Left hindlimb (tissue), 1 donor: ENCODE measurements around the gene FBXL2.
A peak's percentile ranks its signal among the peaks of the same experiment; 100 is the strongest.

ENCODE experiments used
- DNase-seq: peaks from one replicate; pipeline ENCODE4 v3.0.0-alpha.2; 2018

The FBXL2 gene, protein sequence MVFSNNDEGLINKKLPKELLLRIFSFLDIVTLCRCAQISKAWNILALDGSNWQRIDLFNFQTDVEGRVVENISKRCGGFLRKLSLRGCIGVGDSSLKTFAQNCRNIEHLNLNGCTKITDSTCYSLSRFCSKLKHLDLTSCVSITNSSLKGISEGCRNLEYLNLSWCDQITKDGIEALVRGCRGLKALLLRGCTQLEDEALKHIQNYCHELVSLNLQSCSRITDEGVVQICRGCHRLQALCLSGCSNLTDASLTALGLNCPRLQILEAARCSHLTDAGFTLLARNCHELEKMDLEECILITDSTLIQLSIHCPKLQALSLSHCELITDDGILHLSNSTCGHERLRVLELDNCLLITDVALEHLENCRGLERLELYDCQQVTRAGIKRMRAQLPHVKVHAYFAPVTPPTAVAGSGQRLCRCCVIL

DNA sequence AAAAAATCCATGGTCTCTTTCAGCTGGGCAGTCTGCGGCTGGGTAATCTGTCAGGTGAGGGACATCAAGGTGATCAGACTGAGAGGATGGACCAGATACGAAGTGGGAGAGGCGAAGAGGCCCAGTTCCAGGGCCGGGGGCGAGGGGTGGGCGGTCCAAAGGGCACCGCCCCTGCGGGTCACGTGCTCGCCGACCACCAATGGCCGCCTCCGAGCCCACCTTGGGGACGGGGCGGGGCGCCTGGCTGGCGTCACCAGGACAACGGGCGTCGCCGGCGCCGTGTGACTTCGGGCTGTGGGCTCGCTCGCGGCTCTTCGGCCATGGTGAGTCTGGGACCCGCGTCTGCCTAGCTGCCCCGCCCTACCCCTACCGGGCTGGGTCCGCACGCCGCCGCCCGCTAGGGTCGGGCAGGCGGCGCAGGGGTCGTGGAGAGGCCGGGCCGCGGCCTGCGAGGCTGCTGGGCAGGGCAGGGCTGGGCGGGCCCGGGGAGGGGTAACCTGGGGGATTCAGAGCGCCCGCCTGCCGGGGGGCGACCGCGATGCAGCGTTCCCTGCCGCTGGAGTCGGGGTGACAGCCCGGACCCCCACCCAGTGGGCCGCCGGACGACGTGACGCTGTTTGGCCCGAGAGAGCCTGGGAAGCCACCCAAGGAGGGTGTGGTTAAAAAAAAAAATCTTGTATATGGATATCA is at the start of gene FBXL2:
TSS of gene FBXL2 (plus strand) at position 250 of the 690 bp plus-strand sequence. CDS start at position 321, 71 bp downstream.
- DNase-seq, result peak; percentile 85

GRCh38 chr3:33229066-33229465 is 48.2 kb upstream of the FBXL2 start:
- DNase-seq, result no peak

DNA sequence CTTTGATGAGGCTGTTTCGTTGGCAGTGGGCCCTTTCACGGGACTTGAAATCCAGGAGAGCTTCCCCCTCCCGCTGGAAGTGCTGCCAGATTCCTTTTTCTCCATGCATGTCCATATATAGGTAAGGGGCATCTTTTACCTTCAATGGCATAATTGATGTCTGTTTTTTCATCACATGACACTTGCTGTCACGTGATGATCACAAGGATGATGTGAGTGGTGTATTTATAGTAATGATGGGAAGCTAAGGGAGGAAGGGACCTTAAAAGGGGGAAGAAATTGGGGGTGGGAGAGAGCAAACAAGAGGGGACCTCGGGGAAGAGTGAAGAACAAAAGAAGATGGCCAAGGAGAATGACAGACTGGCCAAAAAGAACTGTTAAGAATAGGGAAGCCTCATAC is 47.3 kb upstream of the FBXL2 start:
- no peak for DNase-seq

DNA sequence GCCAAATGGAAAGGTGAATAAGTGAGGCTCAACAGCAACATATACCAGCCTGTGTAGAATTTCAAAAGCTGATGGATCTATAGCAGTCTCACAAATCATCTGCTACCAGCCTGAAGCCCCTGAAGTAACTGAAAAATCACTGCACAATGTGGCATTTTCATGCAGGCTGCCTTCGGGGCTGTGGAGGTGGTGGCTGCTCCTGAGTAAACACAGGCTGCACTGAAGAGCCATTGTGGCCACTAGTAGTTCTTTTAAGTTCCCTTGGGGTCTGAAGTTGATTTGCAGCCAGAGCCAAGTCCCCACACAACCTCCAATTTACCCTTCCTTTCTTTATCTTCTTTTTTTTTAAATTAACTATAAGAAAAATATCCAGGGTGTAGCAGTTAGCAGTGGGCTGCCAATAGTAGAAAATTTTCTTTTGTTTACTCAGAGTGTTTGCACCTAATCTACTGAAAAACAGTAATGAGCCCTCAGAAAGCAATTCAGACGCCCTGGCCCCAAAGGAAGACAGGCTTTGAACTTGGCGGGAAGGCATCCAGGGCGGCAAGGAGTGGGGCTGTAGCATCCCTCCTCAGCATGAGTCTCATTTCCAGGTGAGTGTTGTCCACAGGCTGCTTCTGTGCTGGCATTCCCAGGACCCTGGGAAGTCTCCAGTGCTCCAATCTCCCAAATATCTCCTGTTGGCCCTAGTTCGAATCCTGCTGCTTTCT is 45.3 kb upstream of the FBXL2 start:
- peak; percentile 43 for DNase-seq

- DNase-seq, result no peak
Measured at GRCh38 chr3:33233884-33234283, 43.4 kb upstream of the FBXL2 start.

GRCh38 chr3:33236005-33236404 is 41.2 kb upstream of the FBXL2 start:
- no peak for DNase-seq

- no peak for DNase-seq
Measured at GRCh38 chr3:33237439-33237838, 39.8 kb upstream of the FBXL2 start.

DNA sequence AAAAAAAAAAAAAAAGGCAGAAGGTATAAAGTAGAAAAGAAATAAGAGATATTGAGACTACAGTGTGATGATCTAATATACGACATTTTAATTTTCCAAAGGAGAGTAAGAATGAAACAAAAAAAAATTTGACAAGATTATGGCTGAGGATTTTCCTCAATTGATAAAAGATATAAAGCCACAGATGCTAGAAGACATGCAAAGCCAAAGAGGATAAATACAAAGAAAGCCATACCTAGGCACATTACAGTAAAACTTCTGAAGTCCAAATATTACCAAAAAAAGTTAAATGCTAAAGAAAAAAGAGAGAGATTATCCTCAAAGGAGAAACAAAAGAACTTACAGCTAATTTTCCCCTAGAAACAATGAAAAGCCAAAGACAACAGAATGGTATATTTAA is 38.3 kb upstream of the FBXL2 start:
- DNase-seq, result no peak

GRCh38 chr3:33240261-33240660 is 37.0 kb upstream of the FBXL2 start:
- DNase-seq, result no peak

GRCh38 chr3:33246786-33247185 is 30.5 kb upstream of the FBXL2 start:
- DNase-seq, result no peak

- DNase-seq, result no peak
Measured at GRCh38 chr3:33250712-33251111, 26.5 kb upstream of the FBXL2 start.

GRCh38 chr3:33256249-33256648 is 21.0 kb upstream of the FBXL2 start:
- DNase-seq, result no peak

GRCh38 chr3:33260104-33260503 is 17.1 kb upstream of the FBXL2 start:
- no peak for DNase-seq

DNA sequence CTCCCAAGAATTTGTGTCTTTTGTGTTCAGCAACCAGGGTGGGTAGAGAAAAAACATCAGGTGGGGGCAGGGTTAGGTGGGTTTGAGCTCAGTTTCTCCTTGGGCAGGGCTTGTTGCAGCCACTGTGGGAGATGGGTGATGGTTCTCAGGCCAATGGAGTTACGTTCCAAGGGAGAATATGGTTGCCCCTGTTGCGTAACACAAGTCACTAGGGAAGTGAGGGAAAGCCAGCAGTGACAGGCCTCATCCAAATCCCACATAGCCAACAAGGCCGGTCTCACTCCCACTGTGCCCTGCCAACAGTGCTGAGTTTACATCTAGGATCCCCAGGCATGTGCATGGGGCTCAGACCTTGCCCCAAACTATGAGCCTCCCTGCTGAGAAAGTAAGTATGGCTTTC is 7.9 kb upstream of the FBXL2 start:
- DNase-seq, result no peak

DNA sequence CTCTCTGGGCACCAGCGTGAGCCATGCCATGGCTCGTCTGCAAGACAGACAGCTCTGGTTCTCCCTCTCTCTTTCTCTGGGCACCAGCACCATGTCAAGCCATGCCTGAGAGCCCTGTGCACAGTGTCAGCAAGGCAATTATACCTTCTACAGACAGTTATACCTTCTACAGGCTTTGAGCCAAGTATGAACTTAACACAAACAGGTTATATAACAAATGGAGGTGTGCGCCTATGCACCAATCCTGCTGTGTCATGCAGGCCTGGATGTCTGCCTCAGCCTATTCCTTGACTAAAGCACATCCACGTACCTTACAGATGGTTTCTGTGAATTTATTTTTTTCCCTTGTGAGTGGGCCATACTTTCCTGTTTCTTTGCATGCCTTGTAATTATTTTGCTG is 5.9 kb upstream of the FBXL2 start:
- no peak for DNase-seq

- no peak for DNase-seq
Measured at GRCh38 chr3:33273628-33274027, 3.6 kb upstream of the FBXL2 start.

GRCh38 chr3:33278163-33278562 is 921 bp downstream of the FBXL2 start:
- DNase-seq, result no peak

DNA sequence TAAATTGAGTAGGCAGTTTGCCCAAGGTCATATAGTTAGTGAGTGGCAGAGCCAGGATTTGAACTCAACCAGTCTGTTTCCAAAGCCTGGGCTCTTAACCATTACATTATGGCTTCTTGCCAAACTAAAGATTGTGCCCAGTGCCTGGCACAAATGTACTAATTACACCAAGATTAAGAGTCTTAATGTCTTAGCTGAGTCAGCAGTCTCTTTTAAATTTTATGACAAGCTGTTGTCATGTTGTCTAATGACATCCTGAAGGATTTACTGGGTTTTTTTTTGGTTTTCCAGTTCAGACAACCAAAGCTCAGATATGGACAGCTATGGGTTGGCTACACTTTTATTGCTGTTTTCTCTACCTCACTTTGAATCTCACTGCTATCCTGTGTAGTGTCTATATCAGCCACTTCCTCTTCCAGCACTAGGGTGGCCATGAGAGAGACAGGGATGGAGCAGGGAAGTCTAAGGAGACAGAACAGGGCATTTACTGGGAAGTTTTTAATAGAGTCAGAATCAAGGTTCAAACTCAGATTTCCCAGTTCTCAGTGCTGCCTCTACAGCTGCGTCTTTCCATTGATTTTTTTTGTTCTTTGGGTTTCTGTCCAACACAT is 10.5 kb downstream of the FBXL2 start:
- DNase-seq, result no peak

DNA sequence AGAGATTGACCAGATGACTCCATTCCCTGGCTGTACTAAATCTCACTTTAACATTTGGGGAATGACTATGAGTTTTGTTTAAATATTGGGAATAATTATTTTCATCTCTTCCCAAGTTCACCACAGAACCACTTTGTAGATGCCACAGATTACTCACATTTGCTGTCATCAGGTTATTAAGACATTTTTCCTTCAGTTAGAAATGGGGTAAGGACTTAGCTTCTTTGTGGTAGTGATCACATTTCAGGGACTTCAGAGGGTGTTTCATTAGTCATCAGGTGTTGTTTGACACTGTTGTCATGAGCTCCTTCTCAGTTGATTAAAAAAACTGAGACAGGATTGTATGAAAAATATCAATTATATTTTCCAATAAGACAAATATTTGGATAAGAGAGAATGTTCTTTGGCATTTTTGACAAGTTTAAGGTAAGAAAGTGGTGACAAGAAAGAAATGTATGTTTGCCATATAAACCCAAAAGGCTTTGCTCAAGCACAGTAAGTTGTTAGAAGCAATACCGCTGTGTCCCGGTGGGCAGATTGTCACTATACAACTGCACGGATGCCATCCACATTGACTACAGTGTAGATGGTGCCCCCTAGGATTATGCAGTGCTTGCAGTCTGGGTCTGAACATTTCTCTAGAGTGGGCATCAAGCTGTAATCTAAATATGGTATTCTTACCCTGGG is 22.3 kb downstream of the FBXL2 start:
- no peak for DNase-seq

GRCh38 chr3:33312361-33312760 is 35.1 kb downstream of the FBXL2 start:
- no peak for DNase-seq

- DNase-seq, result no peak
Measured at GRCh38 chr3:33313331-33313730, 36.1 kb downstream of the FBXL2 start.

DNA sequence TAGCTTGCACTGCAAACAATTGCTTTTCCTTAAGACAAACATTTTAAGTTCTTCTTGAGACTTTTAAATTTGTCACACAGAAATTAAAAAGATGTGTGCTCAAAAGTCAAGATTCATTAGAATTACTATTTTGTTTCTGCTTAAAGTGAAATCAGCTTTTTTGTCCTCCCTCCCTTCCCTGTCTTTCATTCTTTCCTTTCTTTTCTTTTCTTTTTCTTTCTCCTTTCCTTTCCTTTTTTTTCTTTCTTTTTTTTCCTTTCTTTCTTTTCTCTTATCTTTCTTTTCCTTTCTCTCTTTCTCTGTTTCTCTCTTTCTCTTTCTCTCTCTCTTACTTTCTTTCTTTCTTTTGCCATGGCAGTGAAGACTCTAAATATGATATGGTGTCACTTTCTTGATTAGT is 37.8 kb downstream of the FBXL2 start:
- DNase-seq, result no peak

DNA sequence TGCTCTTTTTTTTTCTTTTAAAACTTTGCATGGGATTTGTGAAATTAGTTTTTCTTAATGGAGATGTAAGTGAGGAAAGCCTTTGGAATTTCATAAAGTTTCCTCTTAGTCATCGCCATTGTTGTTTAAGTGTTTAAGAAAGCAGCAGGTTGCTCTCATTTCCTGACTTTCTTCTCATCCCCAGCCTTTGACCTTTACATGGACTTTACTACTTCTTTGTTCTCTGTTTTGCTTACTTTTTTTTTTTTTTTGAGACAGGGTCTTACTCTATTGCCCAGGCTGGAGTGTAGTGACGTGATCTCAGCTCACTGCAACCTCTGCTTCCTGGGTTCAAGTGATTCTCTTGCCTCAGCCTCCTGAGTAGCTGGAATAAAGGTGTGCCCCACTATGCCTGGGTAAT is 38.6 kb downstream of the FBXL2 start:
- DNase-seq, result no peak
